Stimulated activated CD8-positive, alpha-beta memory T cell treated with anti-CD3 and anti-CD28 coated beads, Interleukin-7, amount 100 ng/mL, for 4 hours (primary cell): ENCODE measurements around the gene DUSP12.
"Not testable (repeated sequence)": the region's sequence is repeated elsewhere in the genome, so short reads cannot be mapped to it uniquely, and the experiment has no call there.

Experiments
- DNase-seq, 2 donors: peaks; one replicate each; pipeline ENCODE4 v3.0.0-alpha.2; 2020; ENCODE audit warnings: low read depth in 2 of 2

DUSP12 gene

GRCh38 chr1:161769673-161770045 is 20.1 kb downstream of the DUSP12 start:
- not testable (repeated sequence) for DNase-seq

- no peak for DNase-seq
Observed at GRCh38 chr1:161770250-161770649, 20.7 kb downstream of the DUSP12 start.

GRCh38 chr1:161771161-161771560 is 21.6 kb downstream of the DUSP12 start:
- DNase-seq, result no peak

- DNase-seq, result no peak
Observed at GRCh38 chr1:161771973-161772372, 22.4 kb downstream of the DUSP12 start.

- DNase-seq, result no peak
Observed at GRCh38 chr1:161772397-161772796, 22.8 kb downstream of the DUSP12 start.

GRCh38 chr1:161773791-161774190 is 24.2 kb downstream of the DUSP12 start:
- no peak for DNase-seq

- no peak for DNase-seq
Observed at GRCh38 chr1:161777261-161777660, 27.7 kb downstream of the DUSP12 start.

GRCh38 chr1:161778522-161778921 is 28.9 kb downstream of the DUSP12 start:
- DNase-seq, result no peak

- no peak for DNase-seq
Observed at GRCh38 chr1:161779393-161779792, 29.8 kb downstream of the DUSP12 start.

- DNase-seq, result no peak
Observed at GRCh38 chr1:161781995-161782394, 32.4 kb downstream of the DUSP12 start.

- no peak for DNase-seq
Observed at GRCh38 chr1:161782886-161783285, 33.3 kb downstream of the DUSP12 start.

GRCh38 chr1:161784968-161785367 is 35.4 kb downstream of the DUSP12 start:
- no peak for DNase-seq

GRCh38 chr1:161787355-161787754 is 37.8 kb downstream of the DUSP12 start:
- DNase-seq, result no peak

- no peak for DNase-seq
Observed at GRCh38 chr1:161790587-161791317, 41.2 kb downstream of the DUSP12 start.

- no peak for DNase-seq
Observed at GRCh38 chr1:161791904-161792655, 42.5 kb downstream of the DUSP12 start.

- DNase-seq, result no peak
Observed at GRCh38 chr1:161792740-161793139, 43.2 kb downstream of the DUSP12 start.

GRCh38 chr1:161799792-161800191 is 50.2 kb downstream of the DUSP12 start:
- no peak for DNase-seq

- no peak for DNase-seq
Observed at GRCh38 chr1:161801955-161802354, 52.4 kb downstream of the DUSP12 start.

- DNase-seq, result no peak
Observed at GRCh38 chr1:161803181-161803580, 53.6 kb downstream of the DUSP12 start.

GRCh38 chr1:161805399-161806197 is 56.0 kb downstream of the DUSP12 start:
- no peak for DNase-seq
